ENCODE results near the gene IRGQ.
"Not testable (repeated sequence)": the region's sequence is repeated elsewhere in the genome, so short reads cannot be mapped to it uniquely, and the experiment has no call there.

Gene IRGQ

DNA sequence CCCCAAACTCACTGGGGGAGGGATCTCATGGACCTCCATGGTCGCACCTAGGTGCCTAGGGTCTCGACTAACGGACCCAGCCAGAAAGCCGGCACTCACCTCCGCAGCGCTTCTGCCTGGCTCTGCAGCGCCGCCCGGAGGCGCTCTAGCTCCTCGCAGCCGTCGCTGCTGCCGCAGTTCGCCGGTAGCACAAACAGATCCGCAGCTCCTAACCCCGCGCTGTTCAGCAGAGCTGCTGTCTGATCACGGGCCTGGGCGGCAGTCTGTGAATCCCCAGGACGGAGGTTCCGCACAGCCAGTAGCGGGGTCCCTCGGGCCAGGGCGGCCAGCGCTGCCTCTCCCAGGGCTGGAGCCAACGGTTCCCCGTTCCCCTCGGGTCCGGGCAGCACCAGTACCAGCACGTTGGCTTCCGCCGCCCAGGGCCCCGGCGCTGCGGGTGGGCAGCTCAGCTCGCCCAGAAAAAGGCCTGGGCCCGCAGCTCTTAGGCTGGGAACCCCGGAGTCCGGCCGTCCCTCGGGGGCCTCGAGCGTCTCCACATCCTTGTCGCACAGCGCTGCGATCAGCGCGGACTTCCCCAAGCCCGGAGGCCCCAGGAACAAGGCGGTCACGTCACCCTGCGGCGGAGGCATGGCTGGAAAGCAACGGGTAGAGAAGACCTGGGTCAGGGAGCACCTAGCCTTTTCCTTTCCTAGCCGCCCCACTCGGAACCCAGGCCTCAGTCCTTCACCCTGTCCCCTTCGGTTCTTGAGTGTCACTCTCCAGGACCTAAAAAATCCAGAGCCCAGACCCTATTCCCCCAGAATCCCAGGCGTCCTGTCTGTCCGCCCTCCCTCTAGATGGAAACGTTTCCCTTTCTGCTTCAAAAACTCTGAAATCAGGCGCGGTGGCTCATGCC, 977 bp downstream of the IRGQ start:
- peak; percentile 81 for DNase-seq (ENCODE audit: low spot score)
- TF ChIP-seq, protein P1, sequence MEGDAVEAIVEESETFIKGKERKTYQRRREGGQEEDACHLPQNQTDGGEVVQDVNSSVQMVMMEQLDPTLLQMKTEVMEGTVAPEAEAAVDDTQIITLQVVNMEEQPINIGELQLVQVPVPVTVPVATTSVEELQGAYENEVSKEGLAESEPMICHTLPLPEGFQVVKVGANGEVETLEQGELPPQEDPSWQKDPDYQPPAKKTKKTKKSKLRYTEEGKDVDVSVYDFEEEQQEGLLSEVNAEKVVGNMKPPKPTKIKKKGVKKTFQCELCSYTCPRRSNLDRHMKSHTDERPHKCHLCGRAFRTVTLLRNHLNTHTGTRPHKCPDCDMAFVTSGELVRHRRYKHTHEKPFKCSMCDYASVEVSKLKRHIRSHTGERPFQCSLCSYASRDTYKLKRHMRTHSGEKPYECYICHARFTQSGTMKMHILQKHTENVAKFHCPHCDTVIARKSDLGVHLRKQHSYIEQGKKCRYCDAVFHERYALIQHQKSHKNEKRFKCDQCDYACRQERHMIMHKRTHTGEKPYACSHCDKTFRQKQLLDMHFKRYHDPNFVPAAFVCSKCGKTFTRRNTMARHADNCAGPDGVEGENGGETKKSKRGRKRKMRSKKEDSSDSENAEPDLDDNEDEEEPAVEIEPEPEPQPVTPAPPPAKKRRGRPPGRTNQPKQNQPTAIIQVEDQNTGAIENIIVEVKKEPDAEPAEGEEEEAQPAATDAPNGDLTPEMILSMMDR (IDR thresholded peaks at IDR 0.05; ENCODE audit: extremely low read depth, missing control alignments), result peak; percentile 86

DNA sequence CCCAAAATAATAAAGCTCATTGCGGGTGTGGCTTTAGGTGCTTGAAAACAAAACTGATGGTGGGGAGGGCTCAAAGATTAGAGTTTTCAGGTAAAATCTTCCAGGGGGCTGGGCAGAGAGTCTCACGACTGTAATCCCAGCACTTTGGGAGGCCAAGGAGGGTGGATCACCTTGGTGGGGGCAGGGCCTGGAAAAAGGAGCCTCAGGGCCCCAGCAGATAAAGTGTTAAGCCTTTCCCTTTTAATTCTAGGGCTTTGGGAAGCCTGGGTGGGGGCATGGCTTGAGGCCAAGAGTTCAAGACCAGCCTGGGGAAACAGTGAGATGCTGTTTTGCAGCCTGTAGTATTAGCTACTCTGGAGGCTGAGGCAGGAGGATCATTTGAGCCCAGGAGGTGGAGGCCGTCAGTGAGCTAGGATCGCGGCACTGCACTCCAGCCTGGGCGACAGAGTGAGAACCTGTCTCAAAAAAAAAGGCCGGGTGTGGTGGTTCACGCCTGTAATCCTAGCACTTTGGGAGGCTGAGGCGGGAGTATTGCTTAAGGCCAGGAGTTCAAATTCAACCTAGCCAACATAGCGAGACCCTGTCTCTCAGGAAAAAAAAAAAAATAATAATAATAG, 1.7 kb downstream of the IRGQ start:
- no peak for DNase-seq (ENCODE audit: low spot score)
- TF ChIP-seq, protein P1 (IDR thresholded peaks at IDR 0.05; ENCODE audit: extremely low read depth, missing control alignments), result no peak

DNA sequence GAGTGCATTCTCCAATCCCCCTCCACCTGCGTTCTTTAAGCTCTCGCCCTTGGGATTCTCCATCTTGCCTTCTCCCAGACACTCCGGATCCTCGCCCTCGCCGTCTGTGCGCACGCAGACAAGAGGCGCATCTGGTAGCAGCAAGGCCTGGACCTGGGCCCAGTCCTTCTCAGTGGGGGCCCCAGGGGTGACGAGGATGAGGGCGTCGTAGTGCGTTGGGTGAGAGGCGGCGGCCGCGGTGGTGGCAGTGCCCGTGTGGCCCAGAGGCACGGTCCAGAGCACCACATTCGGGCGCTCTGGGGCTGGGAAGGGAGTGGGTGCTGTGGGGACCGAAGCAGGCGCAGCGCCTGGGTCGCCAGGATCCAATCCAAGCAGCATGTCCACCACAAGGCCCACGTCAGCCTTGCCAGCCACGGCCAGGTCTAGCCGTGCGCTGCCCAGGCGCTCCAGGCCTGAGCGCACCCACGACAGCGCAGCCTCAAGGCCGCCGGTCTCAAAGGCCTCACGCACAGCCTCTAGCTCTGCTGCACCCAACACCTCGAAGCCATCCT, 3.1 kb downstream of the IRGQ start:
- TF ChIP-seq, protein P1 (IDR thresholded peaks at IDR 0.05; ENCODE audit: extremely low read depth, missing control alignments), result no peak
- DNase-seq (ENCODE audit: low spot score), result no peak

DNA sequence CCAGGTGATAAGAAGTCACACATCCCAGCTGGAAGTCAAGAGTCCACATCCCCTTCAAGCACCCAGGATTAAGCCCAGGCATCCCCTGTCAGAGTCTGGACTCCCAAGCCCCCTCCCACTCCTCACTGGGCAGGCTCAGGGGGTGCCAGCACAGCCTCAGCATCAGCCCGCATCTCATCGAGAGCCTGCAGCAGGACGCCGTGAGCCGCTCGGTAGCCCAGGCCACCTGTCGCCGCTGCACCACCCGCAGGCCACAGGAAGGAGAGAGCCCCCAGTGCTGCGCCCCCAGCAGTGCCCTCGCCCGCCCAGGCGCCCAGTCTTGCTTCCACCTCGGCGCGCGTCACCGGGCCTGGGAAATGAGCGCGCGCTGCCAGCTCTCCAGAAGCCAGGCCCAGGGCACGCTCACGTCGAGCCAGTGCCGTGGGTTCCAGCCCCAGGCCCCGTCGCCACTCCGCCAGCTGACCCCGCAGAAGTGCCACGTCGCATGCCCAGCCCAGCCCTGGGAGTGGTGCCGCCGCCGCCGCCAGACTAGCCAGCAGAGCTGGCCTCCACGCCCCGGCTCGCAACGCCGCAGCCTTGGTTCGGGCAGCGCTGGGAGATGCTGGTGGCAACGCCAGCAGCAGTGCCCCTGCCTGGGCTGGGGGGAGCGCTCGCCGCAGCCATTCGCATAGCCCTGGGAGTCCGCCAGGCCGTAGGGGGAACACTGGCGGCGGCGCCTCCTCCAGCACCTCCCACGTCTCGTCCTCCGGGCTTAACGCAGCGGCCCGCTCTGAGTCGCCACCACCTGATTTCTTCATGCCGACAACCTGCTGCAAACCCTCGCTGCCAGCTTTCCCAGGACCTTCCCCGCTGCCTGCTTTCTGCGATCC, 3.8 kb downstream of the IRGQ start:
- DNase-seq (ENCODE audit: low spot score), result no peak
- TF ChIP-seq, protein P1 (IDR thresholded peaks at IDR 0.05; ENCODE audit: extremely low read depth, missing control alignments), result no peak

DNA sequence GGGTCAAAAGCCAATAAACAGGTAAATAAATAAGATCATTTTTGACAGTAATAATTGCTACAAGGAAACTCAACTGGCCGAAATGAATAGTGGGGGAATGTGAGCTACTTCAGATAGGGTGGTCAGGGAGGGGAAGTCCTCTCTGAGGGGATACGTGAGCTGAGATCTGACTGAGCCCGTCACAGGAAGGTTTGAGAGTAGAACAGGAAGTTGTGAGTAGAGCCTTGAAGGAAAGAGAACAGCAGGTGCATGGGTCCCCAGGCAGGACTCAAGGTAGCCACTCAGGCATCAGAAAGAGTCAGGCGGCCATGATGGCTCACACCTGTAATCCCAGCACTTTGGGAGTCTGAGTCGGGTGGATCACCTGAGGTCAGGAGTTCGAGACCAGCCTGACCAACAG, 6.3 kb downstream of the IRGQ start:
- TF ChIP-seq, protein P1 (IDR thresholded peaks at IDR 0.05; ENCODE audit: extremely low read depth, missing control alignments), result no peak
- DNase-seq (ENCODE audit: low spot score), result no peak

DNA sequence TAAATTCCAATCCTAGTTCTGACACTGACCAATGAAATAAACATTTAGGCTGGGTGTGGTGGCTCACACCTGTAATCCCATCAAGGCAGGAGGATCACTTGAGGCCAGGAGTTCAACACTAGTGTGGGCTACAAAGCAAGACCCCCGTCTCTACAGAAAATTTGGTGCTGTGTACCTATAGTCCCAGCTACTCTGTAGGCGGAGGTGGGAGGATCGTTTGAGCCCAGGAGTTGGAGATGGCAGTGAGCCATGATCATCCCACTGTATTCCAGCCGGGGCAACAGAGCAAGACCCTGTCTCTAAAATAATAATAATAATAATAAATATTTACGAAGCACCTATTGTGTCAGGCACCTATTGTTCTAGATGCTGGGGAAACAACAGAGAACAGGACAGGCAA, 6.7 kb downstream of the IRGQ start:
- TF ChIP-seq, protein P1 (IDR thresholded peaks at IDR 0.05; ENCODE audit: extremely low read depth, missing control alignments), result no peak
- DNase-seq (ENCODE audit: low spot score), result no peak

DNA sequence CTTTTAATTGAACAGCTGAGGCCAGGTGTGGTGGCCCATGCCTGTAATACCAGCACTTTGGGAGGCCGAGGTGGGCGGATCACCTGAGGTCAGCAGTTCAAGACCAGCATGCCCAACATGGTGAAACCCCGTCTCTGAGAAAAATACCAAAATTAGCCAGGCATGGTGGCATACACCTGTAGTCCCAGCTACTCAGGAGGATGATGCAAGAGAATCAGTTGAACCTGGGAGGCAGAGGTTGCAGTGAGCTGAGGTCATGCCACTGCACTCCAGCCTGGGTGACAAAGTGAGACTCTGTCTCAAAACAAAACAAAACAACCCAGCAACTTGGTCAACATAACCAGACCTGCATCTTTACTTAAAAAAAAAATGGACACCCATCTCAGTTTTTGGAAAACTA, 8.9 kb downstream of the IRGQ start:
- not testable (repeated sequence) for DNase-seq (ENCODE audit: low spot score)
